ENCODE measurements around the gene CWH43.
"Not testable (repeated sequence)": the region's sequence is repeated elsewhere in the genome, so short reads cannot be mapped to it uniquely, and the experiment has no call there.

CWH43 gene

DNA sequence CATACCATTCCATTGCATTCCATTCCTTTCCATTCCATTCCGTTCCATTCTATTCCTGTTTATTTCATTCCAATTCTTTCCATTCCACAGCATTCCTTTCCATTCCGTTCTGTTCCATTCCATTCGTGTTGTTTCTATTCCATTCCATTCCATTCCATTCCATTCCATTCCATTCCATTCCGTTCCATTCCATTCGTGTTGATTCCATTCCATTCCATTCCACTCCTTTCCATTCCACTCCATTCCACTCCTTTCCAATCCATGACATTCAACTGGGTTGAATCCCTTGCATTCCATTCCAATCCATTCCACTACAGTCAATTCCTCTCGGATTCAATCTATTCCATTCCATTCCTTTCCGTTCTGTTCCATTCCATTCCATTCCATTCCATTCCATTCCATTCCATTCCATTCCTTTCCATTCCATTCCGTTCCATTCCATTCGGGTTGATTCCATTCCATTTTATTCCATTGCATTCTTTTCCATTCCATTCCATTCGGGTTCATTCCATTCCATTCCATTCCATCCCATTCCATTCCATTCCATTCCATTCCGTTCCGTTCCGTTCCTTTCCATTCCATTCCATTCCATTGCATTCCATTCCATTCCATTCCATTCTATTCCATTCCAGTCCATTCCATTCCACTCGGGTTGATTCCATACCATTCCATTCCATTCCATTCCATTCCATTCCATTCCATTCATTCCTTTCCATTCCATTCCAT is 112.1 kb downstream of the CWH43 start:
- DNase-seq: not testable (repeated sequence)

DNA sequence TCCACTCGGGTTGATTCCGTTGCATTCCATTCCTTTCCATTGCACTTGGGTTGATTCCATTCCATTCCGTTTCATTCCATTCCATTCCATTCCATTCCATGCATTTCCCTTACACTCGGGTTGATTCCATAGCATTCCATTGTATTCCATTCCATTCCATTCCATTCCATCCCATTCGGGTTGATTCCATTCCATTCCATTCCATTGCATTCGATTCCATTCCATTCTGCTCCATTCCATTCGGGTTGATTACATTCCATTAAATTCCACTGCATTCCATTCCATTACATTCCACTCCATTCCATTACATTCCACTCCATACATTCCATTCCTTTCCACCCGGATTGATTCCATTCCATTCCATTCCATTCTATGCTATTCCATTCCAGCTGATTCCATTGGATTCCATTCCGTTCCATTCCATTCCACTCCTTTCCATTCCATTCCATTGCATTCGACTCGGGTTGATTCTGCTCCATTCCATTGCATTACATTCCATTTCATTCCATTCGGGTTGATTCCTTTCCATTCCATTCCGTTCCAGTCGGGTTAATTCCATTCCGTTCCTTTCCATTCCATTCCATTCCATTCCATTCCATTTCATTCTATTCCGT is 113.9 kb downstream of the CWH43 start:
- not testable (repeated sequence) for DNase-seq

DNA sequence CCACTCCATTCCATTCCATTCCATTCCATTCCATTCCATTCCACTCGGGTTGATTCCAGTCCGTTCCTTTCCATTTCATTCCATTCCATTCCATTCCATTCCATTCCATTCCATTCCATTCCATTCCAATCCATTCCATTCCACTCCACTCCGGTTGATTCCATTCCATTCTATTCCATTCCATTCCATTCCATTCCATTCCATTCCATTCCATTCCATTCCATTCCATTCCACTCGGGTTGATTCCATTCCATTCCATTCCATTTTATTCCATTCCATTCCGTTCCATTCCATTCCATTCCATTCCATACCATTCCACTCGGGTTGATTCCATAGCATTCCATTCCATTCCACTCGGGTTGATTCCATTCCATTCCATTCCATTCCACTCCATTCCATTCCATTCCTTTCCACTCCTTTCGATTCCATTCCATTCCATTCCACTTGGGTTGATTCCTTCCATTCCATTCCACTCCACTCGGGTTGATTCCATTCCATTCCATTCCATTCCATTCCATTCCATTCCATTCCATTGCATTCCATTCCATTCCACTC is 116.3 kb downstream of the CWH43 start:
- not testable (repeated sequence) for DNase-seq

DNA sequence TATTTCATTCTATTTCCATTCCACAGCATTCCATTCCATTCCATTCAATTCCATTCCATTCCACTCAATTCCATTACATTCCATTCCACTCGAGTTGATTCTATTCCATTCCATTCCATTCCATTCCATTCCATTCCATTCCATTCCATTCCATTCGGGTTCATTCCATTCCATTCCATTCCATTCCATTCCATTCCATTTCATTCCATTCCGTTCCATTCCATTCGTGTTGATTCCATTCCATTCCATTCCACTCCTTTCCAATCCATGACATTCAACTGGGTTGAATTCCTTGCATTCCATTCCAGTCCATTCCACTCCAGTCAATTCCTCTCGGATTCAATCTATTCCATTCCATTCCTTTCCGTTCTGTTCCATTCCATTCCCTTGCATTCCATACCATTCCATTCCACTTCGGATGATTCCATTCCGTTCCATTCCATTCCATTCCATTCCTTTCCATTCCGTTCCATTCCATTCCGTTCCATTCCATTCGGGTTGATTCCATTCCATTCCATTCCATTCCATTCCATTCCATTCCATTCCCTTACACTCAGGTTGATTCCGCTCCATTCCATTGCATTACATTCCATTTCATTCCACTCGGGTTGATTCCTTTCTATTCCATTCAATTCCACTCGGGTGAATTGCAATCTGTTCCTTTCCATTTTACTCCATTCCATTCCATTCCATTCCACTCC is 117.5 kb downstream of the CWH43 start:
- DNase-seq: not testable (repeated sequence)

DNA sequence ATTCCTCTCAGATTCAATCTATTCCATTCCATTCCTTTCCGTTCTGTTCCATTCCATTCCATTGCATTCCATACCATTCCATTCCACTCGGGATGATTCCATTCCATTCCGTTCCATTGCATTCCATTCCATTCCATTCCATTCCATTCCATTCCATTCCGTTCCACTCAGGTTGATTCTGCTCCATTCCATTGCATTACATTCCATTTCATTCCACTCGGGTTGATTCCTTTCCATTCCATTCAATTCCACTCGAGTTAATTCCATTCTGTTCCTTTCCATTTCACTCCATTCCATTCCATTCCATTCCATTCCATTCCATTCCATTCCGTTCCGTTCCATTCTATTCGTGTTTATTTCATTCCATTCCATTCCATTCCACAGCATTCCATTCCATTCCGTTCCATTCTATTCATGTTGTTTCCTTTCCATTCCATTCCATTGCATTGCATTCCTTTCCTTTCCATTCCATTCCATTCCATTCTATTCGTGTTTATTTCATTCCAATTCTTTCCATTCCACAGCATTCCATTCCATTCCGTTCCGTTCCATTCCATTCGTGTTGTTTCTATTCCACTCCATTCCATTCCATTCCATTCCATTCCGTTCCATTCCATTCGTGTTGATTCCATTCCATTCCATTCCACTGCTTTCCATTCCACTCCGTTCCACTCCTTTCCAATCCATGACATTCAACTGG is 118.3 kb downstream of the CWH43 start:
- not testable (repeated sequence) for DNase-seq

DNA sequence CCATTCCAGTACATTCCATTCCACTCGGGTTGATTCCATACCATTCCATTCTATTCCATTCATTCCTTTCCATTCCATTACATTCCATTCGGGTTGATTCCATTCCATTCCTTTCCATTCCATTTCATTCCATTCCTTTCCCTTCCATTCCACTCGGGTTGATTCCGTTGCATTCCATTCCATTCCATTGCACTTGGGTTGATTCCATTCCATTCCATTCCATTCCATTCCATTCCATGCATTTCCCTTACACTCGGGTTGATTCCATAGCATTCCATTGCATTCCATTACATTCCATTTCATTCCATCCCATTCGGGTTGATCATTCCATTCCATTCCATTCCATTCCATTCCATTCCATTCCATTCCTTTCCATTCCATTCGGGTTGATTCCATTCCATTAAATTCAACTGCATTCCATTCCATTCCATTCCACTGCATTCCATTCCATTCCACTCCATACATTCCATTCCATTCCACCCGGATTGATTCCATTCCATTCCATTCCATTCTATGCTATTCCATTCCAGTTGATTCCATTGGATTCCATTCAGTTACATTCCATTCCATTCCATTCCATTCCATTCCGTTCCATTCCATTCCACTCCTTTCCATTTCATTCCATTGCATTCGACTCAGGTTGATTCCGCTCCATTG is 119.3 kb downstream of the CWH43 start:
- DNase-seq: not testable (repeated sequence)

DNA sequence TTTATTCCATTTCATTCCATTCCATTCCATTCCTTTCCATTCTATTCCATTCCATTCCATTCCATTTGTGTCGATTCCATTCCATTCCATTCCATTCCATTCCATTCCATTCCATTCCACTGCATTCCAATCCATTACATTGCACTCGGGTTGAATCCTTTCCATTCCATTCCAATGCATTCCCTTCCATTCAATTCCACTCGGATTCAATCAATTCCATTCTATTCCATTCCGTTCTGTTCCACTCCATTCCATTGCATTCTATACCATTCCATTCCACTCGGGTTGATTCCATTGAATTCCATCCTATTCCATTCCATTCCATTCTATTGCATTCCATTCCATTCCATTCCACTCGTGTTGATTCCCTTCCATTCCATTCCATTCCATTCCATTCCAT is 121.2 kb downstream of the CWH43 start:
- not testable (repeated sequence) for DNase-seq

DNA sequence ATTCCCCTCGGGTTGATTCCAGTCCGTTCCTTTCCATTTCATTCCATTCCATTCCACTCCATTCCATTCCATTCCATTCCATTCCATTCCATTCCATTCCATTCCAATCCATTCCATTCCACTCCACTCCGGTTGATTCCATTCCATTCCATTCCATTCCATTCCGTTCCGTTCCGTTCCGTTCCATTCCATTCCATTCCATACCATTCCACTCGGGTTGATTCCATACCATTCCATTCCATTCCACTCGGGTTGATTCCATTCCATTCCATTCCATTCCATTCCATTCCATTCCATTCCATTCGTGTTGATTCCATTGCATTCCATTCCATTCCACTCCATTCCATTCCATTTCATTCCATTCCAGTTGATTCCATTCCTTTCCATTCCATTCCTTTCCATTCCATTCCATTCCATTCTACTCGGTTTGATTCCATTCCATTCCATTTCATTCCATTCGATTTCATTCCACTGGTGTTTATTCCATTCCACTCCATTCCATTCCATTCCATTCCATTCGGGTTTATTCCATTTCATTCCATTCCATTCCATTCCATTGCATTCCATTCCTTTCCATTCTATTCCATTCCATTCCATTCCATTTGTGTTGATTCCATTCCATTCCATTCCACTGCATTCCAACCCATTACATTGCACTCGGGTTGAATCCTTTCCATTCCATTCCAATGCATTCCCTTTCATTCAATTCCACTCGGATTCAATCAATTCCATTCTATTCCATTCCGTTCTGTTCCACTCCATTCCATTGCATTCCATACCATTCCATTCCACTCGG is 122.3 kb downstream of the CWH43 start:
- not testable (repeated sequence) for DNase-seq

DNA sequence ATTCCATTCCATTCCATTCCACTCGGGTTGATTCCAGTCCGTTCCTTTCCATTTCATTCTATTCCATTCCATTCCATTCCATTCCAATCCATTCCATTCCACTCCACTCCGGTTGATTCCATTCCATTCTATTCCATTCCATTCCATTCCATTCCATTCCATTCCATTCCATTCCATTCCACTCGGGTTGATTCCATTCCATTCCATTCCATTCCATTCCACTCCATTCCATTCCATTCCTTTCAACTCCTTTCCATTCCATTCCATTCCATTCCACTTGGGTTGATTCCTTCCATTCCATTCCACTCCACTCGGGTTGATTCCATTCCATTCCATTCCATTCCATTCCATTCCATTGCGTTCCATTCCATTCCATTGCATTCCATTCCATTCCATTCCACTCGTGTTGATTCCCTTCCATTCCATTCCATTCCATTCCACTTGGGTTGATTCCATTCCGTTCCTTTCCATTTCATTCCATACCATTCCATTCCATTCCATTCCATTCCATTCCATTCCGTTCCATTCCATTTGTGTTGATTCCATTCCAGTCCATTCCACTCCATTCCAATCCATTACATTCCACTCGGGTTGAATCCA is 123.6 kb downstream of the CWH43 start:
- DNase-seq: not testable (repeated sequence)

DNA sequence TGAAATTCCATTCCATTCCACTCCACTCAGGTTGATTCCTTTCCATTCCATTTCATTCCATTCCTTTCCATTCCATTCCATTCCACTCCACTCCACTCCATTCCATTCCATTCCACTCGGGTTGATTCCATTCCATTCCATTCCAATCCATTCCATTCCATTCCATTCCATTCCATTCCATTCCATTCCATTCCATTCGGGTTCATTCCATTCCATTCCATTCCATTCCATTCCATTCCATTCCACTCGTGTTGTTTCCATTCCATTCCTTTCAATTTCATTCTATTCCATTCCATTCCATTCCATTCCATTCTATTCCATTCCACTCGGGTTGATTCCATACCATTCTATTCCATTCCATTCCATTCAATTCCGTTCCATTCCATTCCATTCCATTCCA is 124.5 kb downstream of the CWH43 start:
- not testable (repeated sequence) for DNase-seq
